HG03439 (cell line): Measurements from ENCODE around the gene LBH.

ENCODE experiments used
- ATAC-seq: cut with Tn5 transposase; IDR thresholded peaks from one replicate; pipeline ENCODE4 v1.9.1; 2021; ENCODE audit warnings: mild to moderate bottlenecking, moderate library complexity; ENCODE audit not compliant: unreplicated experiment

The LBH gene

GRCh38 chr2:30234180-30234971, 3.0 kb downstream of the LBH start:
- no peak for ATAC-seq

- no peak for ATAC-seq
Measured at GRCh38 chr2:30235008-30235655, 3.8 kb downstream of the LBH start.

- ATAC-seq: no peak
Measured at GRCh38 chr2:30235859-30236535, 4.7 kb downstream of the LBH start.

- no peak for ATAC-seq
Measured at GRCh38 chr2:30236591-30237238, 5.4 kb downstream of the LBH start.

GRCh38 chr2:30237239-30237965, 6.1 kb downstream of the LBH start:
- no peak for ATAC-seq

- no peak for ATAC-seq
Measured at GRCh38 chr2:30237966-30238800, 6.8 kb downstream of the LBH start.

- ATAC-seq: no peak
Measured at GRCh38 chr2:30239308-30239985, 8.1 kb downstream of the LBH start.

- no peak for ATAC-seq
Measured at GRCh38 chr2:30239986-30240752, 8.8 kb downstream of the LBH start.

- ATAC-seq: no peak
Measured at GRCh38 chr2:30243231-30243630, 11.9 kb downstream of the LBH start.

GRCh38 chr2:30245364-30245763, 14.0 kb downstream of the LBH start:
- ATAC-seq: no peak

GRCh38 chr2:30248791-30249190, 17.5 kb downstream of the LBH start:
- ATAC-seq: no peak

GRCh38 chr2:30249354-30249753, 18.0 kb downstream of the LBH start:
- ATAC-seq: no peak

GRCh38 chr2:30250421-30250820, 19.1 kb downstream of the LBH start:
- no peak for ATAC-seq

- no peak for ATAC-seq
Measured at GRCh38 chr2:30252723-30253701, 21.7 kb downstream of the LBH start.

- no peak for ATAC-seq
Measured at GRCh38 chr2:30253873-30254684, 22.7 kb downstream of the LBH start.

- no peak for ATAC-seq
Measured at GRCh38 chr2:30254685-30255001, 23.3 kb downstream of the LBH start.

- ATAC-seq: no peak
Measured at GRCh38 chr2:30255026-30255425, 23.7 kb downstream of the LBH start.
